Subcutaneous adipose tissue (tissue), 4 donors: Measurements from ENCODE around the gene OSBPL3. TPM values are rescaled to one million over a fixed set of nuclear protein-coding genes. Genes with fewer than 3 reads are reported as not detected.

ENCODE experiments used
- CTCF ChIP-seq: fragments of 450-650 bp; IDR thresholded peaks from one replicate; pipeline ENCODE4 v1.5.1; 2016; ENCODE audit warnings: low read depth, mild to moderate bottlenecking, control low read depth, antibody characterized with exemption, moderate library complexity
- total RNA-seq, 4 donors: library from RNA; depleted of rRNA; stranded (reverse); fragments of >200 nt; gene quantifications; one replicate each; pipeline ENCODE4 v1.1.0, GENCODE V29; 2016

OSBPL3 gene
- total RNA-seq, 4 donors from 2014 or later = 4.9 to 33.1 (median 9.4) TPM

- no peak for TF ChIP-seq CTCF
These were observed 16.8 kb downstream of the OSBPL3 start for GRCh38 chr7:24963218-24963617.

GRCh38 chr7:24962418-24962962 is 17.5 kb downstream of the OSBPL3 start:
- no peak for TF ChIP-seq CTCF

- no peak for TF ChIP-seq CTCF
These were observed 20.1 kb downstream of the OSBPL3 start for GRCh38 chr7:24959735-24960485.

GRCh38 chr7:24958399-24958798 is 21.6 kb downstream of the OSBPL3 start:
- no peak for TF ChIP-seq CTCF

- no peak for TF ChIP-seq CTCF
These were observed 24.0 kb downstream of the OSBPL3 start for GRCh38 chr7:24956021-24956420.

GRCh38 chr7:24955313-24955712 is 24.7 kb downstream of the OSBPL3 start:
- no peak for TF ChIP-seq CTCF

- no peak for TF ChIP-seq CTCF
These were observed 27.5 kb downstream of the OSBPL3 start for GRCh38 chr7:24952464-24952863.
